ENCODE measurements around the gene L3MBTL4.

DNA sequence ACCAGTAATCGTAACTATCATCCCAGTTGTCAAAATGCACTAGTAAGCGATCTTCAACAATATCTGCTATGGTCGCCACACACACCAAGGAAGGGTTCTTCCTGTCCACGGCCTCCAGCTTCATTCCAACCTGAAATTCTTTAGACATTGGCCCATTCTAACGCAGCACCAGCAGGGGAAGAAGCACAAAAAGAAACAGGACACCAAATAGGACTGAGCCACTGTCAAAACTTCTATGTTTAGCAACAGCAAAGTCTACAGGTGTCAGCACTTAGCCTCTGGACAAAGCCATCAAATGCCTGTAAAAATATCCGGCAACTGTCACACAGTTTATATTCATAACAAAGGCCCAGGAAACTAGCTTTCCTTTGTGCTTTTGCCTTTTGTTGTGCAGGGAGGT lies 175.0 kb downstream of the L3MBTL4 start:
- TF ChIP-seq, protein P1, sequence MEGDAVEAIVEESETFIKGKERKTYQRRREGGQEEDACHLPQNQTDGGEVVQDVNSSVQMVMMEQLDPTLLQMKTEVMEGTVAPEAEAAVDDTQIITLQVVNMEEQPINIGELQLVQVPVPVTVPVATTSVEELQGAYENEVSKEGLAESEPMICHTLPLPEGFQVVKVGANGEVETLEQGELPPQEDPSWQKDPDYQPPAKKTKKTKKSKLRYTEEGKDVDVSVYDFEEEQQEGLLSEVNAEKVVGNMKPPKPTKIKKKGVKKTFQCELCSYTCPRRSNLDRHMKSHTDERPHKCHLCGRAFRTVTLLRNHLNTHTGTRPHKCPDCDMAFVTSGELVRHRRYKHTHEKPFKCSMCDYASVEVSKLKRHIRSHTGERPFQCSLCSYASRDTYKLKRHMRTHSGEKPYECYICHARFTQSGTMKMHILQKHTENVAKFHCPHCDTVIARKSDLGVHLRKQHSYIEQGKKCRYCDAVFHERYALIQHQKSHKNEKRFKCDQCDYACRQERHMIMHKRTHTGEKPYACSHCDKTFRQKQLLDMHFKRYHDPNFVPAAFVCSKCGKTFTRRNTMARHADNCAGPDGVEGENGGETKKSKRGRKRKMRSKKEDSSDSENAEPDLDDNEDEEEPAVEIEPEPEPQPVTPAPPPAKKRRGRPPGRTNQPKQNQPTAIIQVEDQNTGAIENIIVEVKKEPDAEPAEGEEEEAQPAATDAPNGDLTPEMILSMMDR (IDR thresholded peaks at IDR 0.05): no peak
- no peak for TF ChIP-seq POLR2A (IDR thresholded peaks at IDR 0.05)

All from heart left ventricle (tissue), 13 donors.